H9 (cell line): ENCODE measurements around the gene C10orf71. TPM values are rescaled to one million over a fixed set of nuclear protein-coding genes. Genes with fewer than 3 reads are reported as not detected.

Experiments
- DNase-seq: peaks from one replicate; pipeline ENCODE4 v3.0.0-alpha.2; 2017
- H2AFZ ChIP-seq: one replicate; pipeline ENCODE4 v1.6.1; 2013; ENCODE audit warnings: mild to moderate bottlenecking, low read length, control low read depth, moderate library complexity
- H2AK5ac ChIP-seq: 2 replicates; pipeline ENCODE4 v1.6.1; 2013; ENCODE audit warnings: low read length, control low read depth, mixed read lengths; ENCODE audit not compliant: insufficient read length
- H2BK120ac ChIP-seq: one replicate; pipeline ENCODE4 v1.6.1; 2013; ENCODE audit warnings: low read depth, mild to moderate bottlenecking, low read length, control low read depth, inconsistent platforms; ENCODE audit not compliant: poor library complexity, severe bottlenecking
- H2BK12ac ChIP-seq: 2 replicates; pipeline ENCODE4 v1.6.1; 2013; ENCODE audit warnings: low read length, control low read depth, mixed read lengths, low read depth; ENCODE audit not compliant: insufficient read length
- H2BK15ac ChIP-seq: 2 replicates; pipeline ENCODE4 v1.6.1; 2013; ENCODE audit warnings: low read depth, low read length, control low read depth
- H2BK20ac ChIP-seq: one replicate; pipeline ENCODE4 v1.6.1; 2013; ENCODE audit warnings: low read depth, mild to moderate bottlenecking, low read length, control low read depth, inconsistent platforms; ENCODE audit not compliant: poor library complexity, severe bottlenecking
- H2BK5ac ChIP-seq: 2 replicates; pipeline ENCODE4 v1.6.1; 2013; ENCODE audit warnings: low read length, control low read depth, mixed read lengths; ENCODE audit not compliant: insufficient read length
- H3K14ac ChIP-seq: 2 replicates; pipeline ENCODE4 v1.6.1; 2013; ENCODE audit warnings: low read length, control low read depth; ENCODE audit not compliant: insufficient read depth
- H3K18ac ChIP-seq: 2 replicates; pipeline ENCODE4 v1.6.1; 2013; ENCODE audit warnings: low read depth, mild to moderate bottlenecking, mixed read lengths, low read length, control low read depth; ENCODE audit not compliant: insufficient read length
- H3K23ac ChIP-seq: 2 replicates; pipeline ENCODE4 v1.6.1; 2013; ENCODE audit warnings: low read length, control low read depth, mixed read lengths, low read depth; ENCODE audit not compliant: insufficient read length
- H3K23me2 ChIP-seq: 2 replicates; pipeline ENCODE4 v1.6.1; 2013; ENCODE audit warnings: low read depth, mild to moderate bottlenecking, mixed read lengths, low read length, control low read depth; ENCODE audit not compliant: insufficient read length, poor library complexity, severe bottlenecking
- H3K27ac ChIP-seq: 2 replicates; pipeline ENCODE4 v1.5.1; 2013; ENCODE audit warnings: low read length, control low read depth, mixed read lengths, low read depth; ENCODE audit not compliant: insufficient read length
- H3K27me3 ChIP-seq: 2 replicates; pipeline ENCODE4 v1.6.1; 2013; ENCODE audit warnings: low read length, control low read depth, inconsistent platforms; ENCODE audit not compliant: insufficient read depth
- H3K4ac ChIP-seq: 2 replicates; pipeline ENCODE4 v1.6.1; 2013; ENCODE audit warnings: low read depth, mild to moderate bottlenecking, control low read depth, inconsistent platforms, low read length, moderate library complexity
- H3K4me1 ChIP-seq: 2 replicates; pipeline ENCODE4 v1.6.1; 2013; ENCODE audit warnings: low read length, control low read depth, inconsistent platforms; ENCODE audit not compliant: insufficient read depth
- H3K4me2 ChIP-seq: 2 replicates; pipeline ENCODE4 v1.6.1; 2013; ENCODE audit warnings: low read length, control low read depth, mixed read lengths; ENCODE audit not compliant: insufficient read length, insufficient read depth
- H3K56ac ChIP-seq: 2 replicates; pipeline ENCODE4 v1.6.1; 2013; ENCODE audit warnings: low read depth, mild to moderate bottlenecking, mixed read lengths, low read length, control low read depth; ENCODE audit not compliant: insufficient read length
- H3K79me1 ChIP-seq: 2 replicates; pipeline ENCODE4 v1.6.1; 2013; ENCODE audit warnings: low read depth, mild to moderate bottlenecking, moderate library complexity, low read length, control low read depth, inconsistent platforms; ENCODE audit not compliant: insufficient read depth, poor library complexity, severe bottlenecking
- H3K79me2 ChIP-seq: 2 replicates; pipeline ENCODE4 v1.6.1; 2013; ENCODE audit warnings: low read length, control low read depth, inconsistent platforms; ENCODE audit not compliant: insufficient read depth
- H3K9ac ChIP-seq: 2 replicates; pipeline ENCODE4 v1.6.1; 2013; ENCODE audit warnings: low read length, control low read depth, mixed read lengths; ENCODE audit not compliant: insufficient read length; ENCODE audit errors: extremely low read depth
- H3K9me3 ChIP-seq: one replicate; pipeline ENCODE4 v1.6.1; 2013; ENCODE audit warnings: low read depth, low read length, inconsistent platforms; ENCODE audit not compliant: control insufficient read depth
- H3T11ph ChIP-seq: one replicate; pipeline ENCODE4 v1.6.1; 2013; ENCODE audit warnings: mild to moderate bottlenecking, low read length, control low read depth, inconsistent platforms
- H4K20me1 ChIP-seq: one replicate; pipeline ENCODE4 v1.6.1; 2013; ENCODE audit not compliant: control insufficient read depth, insufficient read length, insufficient read depth
- H4K5ac ChIP-seq: 2 replicates; pipeline ENCODE4 v1.6.1; 2013; ENCODE audit warnings: low read depth, mild to moderate bottlenecking, mixed read lengths, low read length, control low read depth; ENCODE audit not compliant: insufficient read length
- H4K8ac ChIP-seq: replicated peaks from 2 replicates; pipeline ENCODE4 v1.6.1; 2013; ENCODE audit warnings: low read length, control low read depth, mixed read lengths, low read depth; ENCODE audit not compliant: insufficient read length
- H4K91ac ChIP-seq: 2 replicates; pipeline ENCODE4 v1.6.1; 2013; ENCODE audit warnings: low read depth, mild to moderate bottlenecking, moderate library complexity, mixed read lengths, low read length, control low read depth; ENCODE audit not compliant: insufficient read length
- H3K27ac Mint-ChIP-seq, 3 experiments: 2 replicates in 2 of 3; 3 replicates in 1 of 3; pipeline ENCODE4 v1.8.0; 2020 to 2021; ENCODE audit warnings: mixed read lengths in 3 of 3, mild to moderate bottlenecking in 1 of 3, moderate library complexity in 1 of 3
- H3K27me3 Mint-ChIP-seq: 2 replicates; pipeline ENCODE4 v1.8.0; 2021; ENCODE audit warnings: low read depth, mild to moderate bottlenecking, moderate library complexity, mixed read lengths
- H3K36me3 Mint-ChIP-seq, 3 experiments: 2 replicates in 2 of 3; 3 replicates in 1 of 3; pipeline ENCODE4 v1.8.0; 2020 to 2021; ENCODE audit warnings: low read depth in 3 of 3, mixed read lengths in 3 of 3; ENCODE audit not compliant: insufficient read depth in 1 of 3
- H3K4me1 Mint-ChIP-seq, 2 experiments: 2 replicates each; pipeline ENCODE4 v1.8.0; 2020; ENCODE audit warnings: mixed read lengths in 2 of 2
- H3K4me3 Mint-ChIP-seq, 2 experiments: 2 replicates in 1 of 2; 3 replicates in 1 of 2; pipeline ENCODE4 v1.8.0; 2020 to 2021; ENCODE audit warnings: mild to moderate bottlenecking in 2 of 2, mixed read lengths in 2 of 2, moderate library complexity in 1 of 2
- H3K9me3 Mint-ChIP-seq, 2 experiments: 2 replicates in 1 of 2; 3 replicates in 1 of 2; pipeline ENCODE4 v1.8.0; 2020; ENCODE audit warnings: mild to moderate bottlenecking in 2 of 2, mixed read lengths in 2 of 2, moderate library complexity in 1 of 2
- CTCF ChIP-seq: fragments of 200-600 bp; sonication (generic); conservative IDR thresholded peaks from 3 replicates; pipeline ENCODE4 v1.8.0; 2021; ENCODE audit warnings: antibody characterized with exemption, mild to moderate bottlenecking
- WGBS: extraction: QIAGEN DNeasy Blood & Tissue Kit; methylation state at CpG from one replicate; pipeline ENCODE4 v1.1.7; 2013; ENCODE audit warnings: missing lambda C conversion rate, low lambda C conversion rate, mixed read lengths; ENCODE audit not compliant: insufficient read length; ENCODE audit errors: extremely low coverage; 5-methylcytosine and 5-hydroxymethylcytosine counted together
- total RNA-seq: library from RNA; stranded (reverse); gene quantifications from 2 replicates; pipeline ENCODE4 v1.2.1, GENCODE V29; 2021

C10orf71 gene
- total RNA-seq, 1 experiment from 2014 or later = not detected

GRCh38 chr10:49282306-49282705 is 16.7 kb upstream of the C10orf71 start:
- H2BK5ac ChIP-seq = no peak overlapping the region
- no peak overlapping the region for H4K5ac ChIP-seq

More at GRCh38 chr10:49282306-49282705, 16.7 kb upstream of the C10orf71 start:
- Histone ChIP-seq H3K27ac (no peak overlapping the region), H4K91ac (no peak overlapping the region), H3K4me2 (no peak overlapping the region), H4K20me1 (no peaks in the 10 kb centered on the region), H3K9ac (no peak overlapping the region), H2BK120ac (no peak overlapping the region), H3K79me2 (no peaks in the 10 kb centered on the region), H3K23me2 (no peaks in the 10 kb centered on the region), H3K23ac (no peak overlapping the region), H3T11ph (no peak overlapping the region), H3K27me3 (no peaks in the 10 kb centered on the region), H3K4ac (no peak overlapping the region), H3K56ac (no peak overlapping the region), H2BK20ac (no peak overlapping the region), H2AK5ac (no peak overlapping the region), H3K9me3 (no peaks in the 10 kb centered on the region), H3K79me1 (no peaks in the 10 kb centered on the region), H2BK15ac (no peak overlapping the region), H3K4me1 (no peaks in the 10 kb centered on the region), H2AFZ (no peak overlapping the region), H4K8ac (no peak overlapping the region), H3K18ac (no peak overlapping the region), H2BK12ac (no peak overlapping the region), H3K14ac (no peak overlapping the region)
- H3K27ac Mint-ChIP-seq = no peak overlapping the region
- WGBS = no CpG with 5 or more reads among the region's 3 CpGs
- peaks cover 0 to 10% of the 10 kb centered on the region in 2 experiments; a peak in 1 of 4 replicates for H3K4me1 Mint-ChIP-seq
- H3K9me3 Mint-ChIP-seq = no peaks in the 10 kb centered on the region
- TF ChIP-seq CTCF = no peak
- no peak for DNase-seq
- no peak overlapping the region for H3K4me3 Mint-ChIP-seq
- no peaks in the 10 kb centered on the region for H3K36me3 Mint-ChIP-seq
- peaks cover 2% of the 10 kb centered on the region for H3K27me3 Mint-ChIP-seq
